GM18520 (cell line): ENCODE measurements around the gene AGAP3.

Experiments used
- ATAC-seq: cut with Tn5 transposase; IDR thresholded peaks from one replicate; pipeline ENCODE4 v1.9.1; 2021; ENCODE audit not compliant: unreplicated experiment

AGAP3 gene

GRCh38 chr7:151073990-151074389, 12.3 kb upstream of the AGAP3 start:
- no peak for ATAC-seq

- ATAC-seq, result no peak
Observed at GRCh38 chr7:151074817-151075661, 11.2 kb upstream of the AGAP3 start.

GRCh38 chr7:151075662-151075971, 10.7 kb upstream of the AGAP3 start:
- ATAC-seq, result no peak

GRCh38 chr7:151075978-151076426, 10.3 kb upstream of the AGAP3 start:
- ATAC-seq, result no peak

- ATAC-seq, result no peak
Observed at GRCh38 chr7:151076863-151077704, 9.2 kb upstream of the AGAP3 start.

GRCh38 chr7:151077705-151078232, 8.5 kb upstream of the AGAP3 start:
- ATAC-seq, result no peak

GRCh38 chr7:151078233-151079040, 7.8 kb upstream of the AGAP3 start:
- no peak for ATAC-seq

- ATAC-seq, result no peak
Observed at GRCh38 chr7:151079199-151079910, 6.9 kb upstream of the AGAP3 start.

- ATAC-seq, result no peak
Observed at GRCh38 chr7:151080067-151080521, 6.2 kb upstream of the AGAP3 start.

- ATAC-seq, result peak; percentile 78
Observed at GRCh38 chr7:151080522-151081169, 5.6 kb upstream of the AGAP3 start, which contains the start of gene FASTK. TSS of gene FASTK (minus strand) at chr7:151080809. CDS start at chr7:151080766, 43 bp downstream.

GRCh38 chr7:151081170-151082101, 4.8 kb upstream of the AGAP3 start:
- ATAC-seq, result no peak

- ATAC-seq, result no peak
Observed at GRCh38 chr7:151082141-151083070, 3.9 kb upstream of the AGAP3 start.

GRCh38 chr7:151083071-151083823, 3.0 kb upstream of the AGAP3 start, which contains the start of gene TMUB1:
TSS of gene TMUB1 (minus strand) at chr7:151083493. CDS start at chr7:151082563, 930 bp downstream.
- peak; percentile 30 for ATAC-seq

GRCh38 chr7:151083824-151084160, 2.5 kb upstream of the AGAP3 start:
- no peak for ATAC-seq

GRCh38 chr7:151085329-151085690, 965 bp upstream of the AGAP3 start:
- no peak for ATAC-seq

GRCh38 chr7:151086802-151087244, 548 bp downstream of the AGAP3 start:
- ATAC-seq, result no peak
